Diencephalon (tissue), 1 donor: ENCODE data around the gene MRPS11. TPM values are rescaled to one million over a fixed set of nuclear protein-coding genes. Genes with fewer than 3 reads are reported as not detected.

Source experiments
- total RNA-seq: library from RNA; depleted of rRNA; stranded (reverse); fragments of >200 nt; gene quantifications from one replicate; pipeline ENCODE4 v1.2.3, GENCODE V29; 2014

Gene MRPS11
- total RNA-seq: 20.5 TPM

GRCh38 chr15:88467073-88467934, at the start of gene MRPS11, which contains the start of gene MRPL46:
Gene MRPS11 (plus strand): TSS chr15:88467708. CDS start chr15:88467718, 10 bp downstream.
Gene MRPL46 (minus strand): TSS chr15:88467388. CDS start chr15:88467377, 11 bp downstream.

Other genes starting within 250 kb of the MRPS11 start
- 65.7 TPM for gene NTRK3, start 211.0 kb upstream of the MRPS11 start, total RNA-seq
- gene MRPL46, start 320 bp upstream of the MRPS11 start, total RNA-seq: 19.6 TPM
- gene DET1, start 79.0 kb downstream of the MRPS11 start, total RNA-seq: 10.1 TPM
- 9.5 TPM for gene AEN, start 153.6 kb downstream of the MRPS11 start, total RNA-seq
- gene ISG20, start 171.3 kb downstream of the MRPS11 start, total RNA-seq: under 0.01 TPM